NT2/D1 (cell line): ENCODE results near the gene ACAP2.

Experiments
- YY1 ChIP-seq: IDR thresholded peaks from 2 replicates; pipeline ENCODE4 v1.6.1; 2011; ENCODE audit not compliant: insufficient read length, insufficient read depth
- ZNF274 ChIP-seq: IDR thresholded peaks from 2 replicates; pipeline ENCODE4 v1.6.1; 2011; ENCODE audit warnings: mild to moderate bottlenecking, low read depth, low read length

- TF ChIP-seq YY1 (no peak), ZNF274 (no peak)
Measured at GRCh38 chr3:195451373-195452015, 8.7 kb upstream of the ACAP2 start.
